NCI-H2171 (cell line): ENCODE results near the gene CCDC12.

Experiments used
- DNase-seq: peaks from one replicate; lab custom pipeline; 2025; lab: John Stamatoyannopoulos, UW

CCDC12 gene

GRCh38 chr3:46892285-46893145, 84.0 kb downstream of the CCDC12 start:
- DNase-seq, result no peak

- DNase-seq, result no peak
These were observed 85.4 kb downstream of the CCDC12 start for GRCh38 chr3:46891132-46891531.

GRCh38 chr3:46890132-46890531, 86.4 kb downstream of the CCDC12 start:
- no peak for DNase-seq

GRCh38 chr3:46889381-46890110, 87.0 kb downstream of the CCDC12 start:
- no peak for DNase-seq

- no peak for DNase-seq
These were observed 87.8 kb downstream of the CCDC12 start for GRCh38 chr3:46888705-46889104.

GRCh38 chr3:46887980-46888494, 88.5 kb downstream of the CCDC12 start:
- DNase-seq, result no peak

- no peak for DNase-seq
These were observed 90.9 kb downstream of the CCDC12 start for GRCh38 chr3:46885612-46886011.

- DNase-seq, result no peak
These were observed 91.6 kb downstream of the CCDC12 start for GRCh38 chr3:46884929-46885328.

GRCh38 chr3:46884427-46884826, 92.1 kb downstream of the CCDC12 start:
- DNase-seq, result no peak

- no peak for DNase-seq
These were observed 92.7 kb downstream of the CCDC12 start for GRCh38 chr3:46883830-46884185.

- no peak for DNase-seq
These were observed 93.3 kb downstream of the CCDC12 start for GRCh38 chr3:46883054-46883829.

GRCh38 chr3:46882377-46883053, 94.0 kb downstream of the CCDC12 start:
- DNase-seq, result no peak

- DNase-seq, result no peak
These were observed 94.8 kb downstream of the CCDC12 start for GRCh38 chr3:46881596-46882376.

GRCh38 chr3:46880884-46881595, 95.5 kb downstream of the CCDC12 start:
- DNase-seq, result no peak

GRCh38 chr3:46878781-46879436, 97.6 kb downstream of the CCDC12 start:
- no peak for DNase-seq

GRCh38 chr3:46877406-46878125, 99.0 kb downstream of the CCDC12 start, which contains the start of gene PTH1R:
PTH1R (plus strand) TSS chr3:46877721; CDS start chr3:46883560, 5,839 bp downstream.
- no peak for DNase-seq

- DNase-seq, result no peak
These were observed 99.9 kb downstream of the CCDC12 start for GRCh38 chr3:46876313-46877300.

GRCh38 chr3:46875560-46875959, 101.0 kb downstream of the CCDC12 start:
- DNase-seq, result no peak
